Measurements from ENCODE around the gene ODAPH. TPM values are rescaled to one million over a fixed set of nuclear protein-coding genes. Genes with fewer than 3 reads are reported as not detected.

Gene ODAPH
- total RNA-seq, 1 donor from 2014 or later, result 0.63 TPM

GRCh38 chr4:75561789-75562188, 5.9 kb downstream of the ODAPH start:
- TF ChIP-seq, protein P1, sequence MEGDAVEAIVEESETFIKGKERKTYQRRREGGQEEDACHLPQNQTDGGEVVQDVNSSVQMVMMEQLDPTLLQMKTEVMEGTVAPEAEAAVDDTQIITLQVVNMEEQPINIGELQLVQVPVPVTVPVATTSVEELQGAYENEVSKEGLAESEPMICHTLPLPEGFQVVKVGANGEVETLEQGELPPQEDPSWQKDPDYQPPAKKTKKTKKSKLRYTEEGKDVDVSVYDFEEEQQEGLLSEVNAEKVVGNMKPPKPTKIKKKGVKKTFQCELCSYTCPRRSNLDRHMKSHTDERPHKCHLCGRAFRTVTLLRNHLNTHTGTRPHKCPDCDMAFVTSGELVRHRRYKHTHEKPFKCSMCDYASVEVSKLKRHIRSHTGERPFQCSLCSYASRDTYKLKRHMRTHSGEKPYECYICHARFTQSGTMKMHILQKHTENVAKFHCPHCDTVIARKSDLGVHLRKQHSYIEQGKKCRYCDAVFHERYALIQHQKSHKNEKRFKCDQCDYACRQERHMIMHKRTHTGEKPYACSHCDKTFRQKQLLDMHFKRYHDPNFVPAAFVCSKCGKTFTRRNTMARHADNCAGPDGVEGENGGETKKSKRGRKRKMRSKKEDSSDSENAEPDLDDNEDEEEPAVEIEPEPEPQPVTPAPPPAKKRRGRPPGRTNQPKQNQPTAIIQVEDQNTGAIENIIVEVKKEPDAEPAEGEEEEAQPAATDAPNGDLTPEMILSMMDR (IDR thresholded peaks at IDR 0.05; ENCODE audit: insufficient read depth, low read length, poor library complexity, severe bottlenecking), result no peak
- no peak for DNase-seq (ENCODE audit: low read depth)
- H3K36me3 ChIP-seq (ENCODE audit: control insufficient read depth, insufficient read depth, low read length), result no peaks in the 10 kb centered on the region
- no peaks in the 10 kb centered on the region for H3K27me3 ChIP-seq (ENCODE audit: control insufficient read depth, insufficient read depth, low read length)
- no peak overlapping the region for H3K4me3 ChIP-seq (ENCODE audit: low read depth, low read length)

GRCh38 chr4:75564023-75564422, 8.2 kb downstream of the ODAPH start:
- no peaks in the 10 kb centered on the region for H3K36me3 ChIP-seq (ENCODE audit: control insufficient read depth, insufficient read depth, low read length)
- no peak overlapping the region for H3K4me3 ChIP-seq (ENCODE audit: low read depth, low read length)
- no peaks in the 10 kb centered on the region for H3K27me3 ChIP-seq (ENCODE audit: control insufficient read depth, insufficient read depth, low read length)
- TF ChIP-seq, protein P1 (IDR thresholded peaks at IDR 0.05; ENCODE audit: insufficient read depth, low read length, poor library complexity, severe bottlenecking), result no peak
- no peak for DNase-seq (ENCODE audit: low read depth)

DNA sequence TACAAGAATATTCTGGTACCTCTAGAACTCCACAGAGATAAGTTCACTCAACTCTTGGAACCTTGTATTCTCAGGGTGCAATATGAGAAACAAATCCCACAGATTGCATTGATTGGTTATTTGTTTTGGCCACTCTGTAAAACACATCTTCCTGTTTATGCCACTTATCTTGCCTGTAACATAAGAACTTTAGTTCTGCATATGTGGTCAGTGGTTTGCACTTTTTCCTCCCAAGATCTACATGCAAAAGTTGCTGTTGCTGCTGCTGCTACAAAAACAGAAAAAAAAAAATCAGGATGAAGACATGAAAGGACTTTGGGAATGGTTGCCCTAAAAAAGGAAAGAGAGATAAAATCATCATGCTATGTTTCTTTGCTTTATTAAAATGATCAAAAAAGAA, 9.6 kb downstream of the ODAPH start:
- no peak for DNase-seq (ENCODE audit: low read depth)
- no peaks in the 10 kb centered on the region for H3K36me3 ChIP-seq (ENCODE audit: control insufficient read depth, insufficient read depth, low read length)
- no peak overlapping the region for H3K4me3 ChIP-seq (ENCODE audit: low read depth, low read length)
- TF ChIP-seq, protein P1 (IDR thresholded peaks at IDR 0.05; ENCODE audit: insufficient read depth, low read length, poor library complexity, severe bottlenecking), result no peak
- H3K27me3 ChIP-seq (ENCODE audit: control insufficient read depth, insufficient read depth, low read length), result no peaks in the 10 kb centered on the region

DNA sequence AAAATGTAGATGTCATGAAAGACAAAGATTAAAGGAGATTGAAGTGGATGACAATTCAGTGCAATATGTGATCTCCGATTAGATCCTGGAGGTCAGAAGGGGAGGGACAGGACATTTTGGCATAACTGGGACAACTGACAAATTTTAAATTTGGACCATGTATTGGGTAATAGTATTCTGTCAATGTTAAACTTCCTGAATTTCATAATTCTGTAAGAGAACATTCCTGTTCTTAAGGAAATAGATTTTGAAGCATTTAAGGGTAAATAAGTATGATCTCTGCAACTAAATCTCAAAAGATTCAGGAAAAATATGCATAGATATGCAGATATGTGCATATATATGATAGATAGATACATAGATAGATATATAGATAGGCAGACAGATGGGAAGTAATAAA, 11.0 kb downstream of the ODAPH start:
- DNase-seq (ENCODE audit: low read depth), result no peak
- Histone ChIP-seq H3K36me3 (ENCODE audit: control insufficient read depth, insufficient read depth, low read length) (no peaks in the 10 kb centered on the region), H3K27me3 (ENCODE audit: control insufficient read depth, insufficient read depth, low read length) (no peaks in the 10 kb centered on the region), H3K4me3 (ENCODE audit: low read depth, low read length) (no peak overlapping the region)
- TF ChIP-seq, protein P1 (IDR thresholded peaks at IDR 0.05; ENCODE audit: insufficient read depth, low read length, poor library complexity, severe bottlenecking), result no peak

DNA sequence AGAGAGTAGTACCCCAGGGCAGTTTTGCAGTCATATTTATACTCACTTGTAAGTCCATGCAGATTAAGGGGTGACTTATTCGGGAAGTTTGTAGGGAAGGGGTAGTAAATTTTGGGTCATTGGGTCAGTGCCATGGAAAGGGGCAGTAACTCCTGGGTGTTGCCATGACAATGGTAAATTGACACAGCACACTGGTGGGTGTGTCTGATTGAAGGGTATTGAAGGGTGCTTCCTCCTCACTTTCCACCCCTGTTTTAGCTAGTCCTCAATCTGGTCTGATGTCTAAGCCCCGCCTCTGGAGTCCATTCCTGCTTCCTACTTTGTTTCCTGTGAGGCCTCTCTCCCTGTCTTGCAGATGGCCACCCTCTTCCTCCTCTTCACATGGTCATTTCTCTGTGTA, 11.9 kb downstream of the ODAPH start:
- Histone ChIP-seq H3K27me3 (ENCODE audit: control insufficient read depth, insufficient read depth, low read length) (no peaks in the 10 kb centered on the region), H3K36me3 (ENCODE audit: control insufficient read depth, insufficient read depth, low read length) (no peaks in the 10 kb centered on the region), H3K4me3 (ENCODE audit: low read depth, low read length) (no peak overlapping the region)
- no peak for DNase-seq (ENCODE audit: low read depth)
- TF ChIP-seq, protein P1 (IDR thresholded peaks at IDR 0.05; ENCODE audit: insufficient read depth, low read length, poor library complexity, severe bottlenecking), result no peak

GRCh38 chr4:75584067-75584466, 28.2 kb downstream of the ODAPH start:
- no peak for DNase-seq (ENCODE audit: low read depth)
- no peaks in the 10 kb centered on the region for H3K27me3 ChIP-seq (ENCODE audit: control insufficient read depth, insufficient read depth, low read length)
- no peak overlapping the region for H3K4me3 ChIP-seq (ENCODE audit: low read depth, low read length)
- TF ChIP-seq, protein P1 (IDR thresholded peaks at IDR 0.05; ENCODE audit: insufficient read depth, low read length, poor library complexity, severe bottlenecking), result no peak
- no peaks in the 10 kb centered on the region for H3K36me3 ChIP-seq (ENCODE audit: control insufficient read depth, insufficient read depth, low read length)

Measured in kidney epithelial cell (primary cell).